Measurements from ENCODE around the gene VTCN1. TPM values are rescaled to one million over a fixed set of nuclear protein-coding genes. Genes with fewer than 3 reads are reported as not detected.

VTCN1 gene, protein sequence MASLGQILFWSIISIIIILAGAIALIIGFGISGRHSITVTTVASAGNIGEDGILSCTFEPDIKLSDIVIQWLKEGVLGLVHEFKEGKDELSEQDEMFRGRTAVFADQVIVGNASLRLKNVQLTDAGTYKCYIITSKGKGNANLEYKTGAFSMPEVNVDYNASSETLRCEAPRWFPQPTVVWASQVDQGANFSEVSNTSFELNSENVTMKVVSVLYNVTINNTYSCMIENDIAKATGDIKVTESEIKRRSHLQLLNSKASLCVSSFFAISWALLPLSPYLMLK
- total RNA-seq (2022; extraction: Qiagen RNA extraction) = 0.07 to 0.12 TPM (median 0.10 TPM) in 4 of 5 replicates, not detected in the other

DNA sequence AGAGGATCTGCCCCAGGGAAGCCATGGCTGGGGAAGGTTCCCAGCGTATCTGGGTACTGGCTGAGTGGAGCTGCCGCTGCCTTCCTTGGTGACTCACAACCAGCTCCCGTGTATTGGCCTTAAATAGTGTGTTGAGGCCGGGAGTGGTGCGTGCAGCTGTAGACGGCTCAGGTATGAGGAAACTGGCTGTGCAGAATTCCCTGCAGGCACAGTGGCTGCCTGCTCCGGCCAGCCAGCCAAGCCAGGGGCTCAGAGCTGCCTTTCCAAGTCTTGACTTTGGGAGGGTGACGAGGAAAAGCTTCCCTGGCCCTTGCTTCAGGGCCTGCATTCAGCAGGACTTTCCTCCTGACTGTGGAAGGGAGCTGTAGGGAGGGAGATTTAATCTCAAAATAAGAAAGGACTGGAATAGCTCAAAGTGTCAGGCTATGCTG, at the start of gene VTCN1:
Gene VTCN1 (minus strand): TSS at position 97 of the 431 bp plus-strand sequence. CDS start 72 bp downstream, at position 25.

DNA sequence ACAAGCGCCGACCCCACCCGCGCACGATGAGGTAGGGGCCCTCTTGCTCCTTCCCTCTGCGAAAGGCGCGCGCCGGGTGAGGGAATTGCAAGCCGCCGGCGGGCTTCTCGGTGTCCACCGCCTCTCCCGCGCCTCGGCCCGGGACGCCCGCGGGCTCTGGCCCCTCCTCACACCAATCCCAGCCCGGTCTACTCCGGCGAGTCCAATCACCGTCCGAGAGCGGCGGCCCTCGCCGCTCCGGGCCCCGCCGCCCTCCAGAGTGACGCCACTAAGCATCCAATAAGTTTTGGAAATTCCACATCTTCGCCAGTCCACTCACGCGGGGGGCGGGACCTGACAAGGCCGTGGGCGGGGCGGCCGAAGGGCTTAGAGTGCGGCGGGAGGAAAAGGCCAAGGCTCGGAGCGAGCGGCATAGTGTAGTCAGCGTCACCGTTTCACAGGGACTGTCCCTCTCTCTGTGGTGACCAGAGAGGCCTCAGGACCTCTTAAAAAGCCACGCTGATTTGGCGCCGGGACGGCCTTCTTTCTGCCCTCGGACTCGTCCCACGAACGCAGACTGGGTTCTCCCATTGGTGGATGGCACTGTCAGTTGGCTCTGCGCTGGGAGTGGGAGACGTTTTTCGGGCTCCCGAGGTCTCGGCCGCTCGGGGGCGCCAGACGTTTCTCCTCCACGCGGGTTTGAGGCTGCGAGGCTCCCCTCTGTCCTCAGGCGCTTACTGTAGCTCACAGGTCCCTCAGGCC, 89.0 kb downstream of the VTCN1 start, which contains the start of gene TRIM45:
Gene TRIM45 (minus strand): TSS at position 161 of the 741 bp plus-strand sequence. CDS start 548 bp downstream, outside the sequence.

Other genes with a start within 250 kb of the VTCN1 start
- gene CD101, start 209.2 kb downstream of the VTCN1 start, total RNA-seq (2022; extraction: Qiagen RNA extraction) = 0.09 to 0.39 TPM (median 0.16 TPM) in 5 replicates
- 17.1 to 21.2 TPM (median 17.5 TPM) in 5 replicates for gene TTF2, start 150.6 kb downstream of the VTCN1 start, total RNA-seq (2022; extraction: Qiagen RNA extraction)
- 0.70 to 1.4 TPM (median 1.2 TPM) in 5 replicates for gene TRIM45, start 89.2 kb downstream of the VTCN1 start, total RNA-seq (2022; extraction: Qiagen RNA extraction)
- 4.3 to 10.9 TPM (median 7.0 TPM) in 5 replicates for gene MAN1A2, start 156.5 kb upstream of the VTCN1 start, total RNA-seq (2022; extraction: Qiagen RNA extraction)